Astrocyte (in vitro differentiated cells and primary cell): ENCODE measurements around the gene OR10H5. TPM values are rescaled to one million over a fixed set of nuclear protein-coding genes. Genes with fewer than 3 reads are reported as not detected.
"Not testable (repeated sequence)": the region's sequence is repeated elsewhere in the genome, so short reads cannot be mapped to it uniquely, and the experiment has no call there.

Experiments used
- DNase-seq: peaks from one replicate; pipeline ENCODE4 v3.0.0-alpha.2; 2010; ENCODE audit warnings: low read depth
- FAIRE-seq: peaks from 2 replicates; lab custom pipeline; 2011; peaks lifted over from hg19 to GRCh38; lab: Jason Lieb, UNC
- H2AFZ ChIP-seq: 2 replicates; pipeline ENCODE4 v1.6.0; 2012; ENCODE audit warnings: low read depth, low read length, inconsistent platforms
- H3K27ac ChIP-seq: 2 replicates; pipeline ENCODE4 v1.5.1; 2011; ENCODE audit warnings: low read depth, low read length, inconsistent platforms
- H3K27me3 ChIP-seq: 2 replicates; pipeline ENCODE4 v1.6.0; 2011; ENCODE audit warnings: low read length, inconsistent platforms; ENCODE audit not compliant: insufficient read depth
- H3K36me3 ChIP-seq: 2 replicates; pipeline ENCODE4 v1.5.1; 2011; ENCODE audit warnings: low read length, inconsistent platforms; ENCODE audit not compliant: insufficient read depth
- H3K4me1 ChIP-seq: 2 replicates; pipeline ENCODE4 v1.5.1; 2011; ENCODE audit warnings: low read length, inconsistent platforms; ENCODE audit not compliant: insufficient read depth
- H3K4me2 ChIP-seq: 2 replicates; pipeline ENCODE4 v1.6.0; 2012; ENCODE audit warnings: low read length, inconsistent platforms
- H3K4me3 ChIP-seq: 2 replicates; pipeline ENCODE4 v1.5.1; 2011; ENCODE audit warnings: low read depth, mild to moderate bottlenecking, low read length, inconsistent platforms; ENCODE audit not compliant: insufficient read depth
- H3K79me2 ChIP-seq: 2 replicates; pipeline ENCODE4 v1.6.0; 2012; ENCODE audit warnings: mild to moderate bottlenecking, low read length, inconsistent platforms; ENCODE audit not compliant: insufficient read depth
- H3K9ac ChIP-seq: 2 replicates; pipeline ENCODE4 v1.6.0; 2012; ENCODE audit warnings: mild to moderate bottlenecking, low read length, inconsistent platforms
- H3K9me3 ChIP-seq: 2 replicates; pipeline ENCODE4 v1.5.1; 2012; ENCODE audit warnings: low read depth, mild to moderate bottlenecking, low read length, inconsistent platforms; ENCODE audit not compliant: insufficient read depth
- H4K20me1 ChIP-seq: 2 replicates; pipeline ENCODE4 v1.6.0; 2012; ENCODE audit warnings: low read length, inconsistent platforms; ENCODE audit not compliant: insufficient read depth
- H3K27ac Mint-ChIP-seq: one replicate; pipeline ENCODE4 v1.8.0; 2021; ENCODE audit warnings: mild to moderate bottlenecking, mixed read lengths; ENCODE audit not compliant: unreplicated experiment
- H3K27me3 Mint-ChIP-seq: one replicate; pipeline ENCODE4 v1.8.0; 2021; ENCODE audit warnings: low read depth, mixed read lengths; ENCODE audit not compliant: unreplicated experiment
- H3K36me3 Mint-ChIP-seq: one replicate; pipeline ENCODE4 v1.8.0; 2021; ENCODE audit warnings: low read depth, mixed read lengths; ENCODE audit not compliant: unreplicated experiment
- H3K4me1 Mint-ChIP-seq: one replicate; pipeline ENCODE4 v1.8.0; 2021; ENCODE audit warnings: low read depth, mixed read lengths; ENCODE audit not compliant: unreplicated experiment
- H3K4me3 Mint-ChIP-seq: one replicate; pipeline ENCODE4 v1.8.0; 2021; ENCODE audit warnings: mild to moderate bottlenecking, moderate library complexity, mixed read lengths; ENCODE audit not compliant: unreplicated experiment
- H3K9me3 Mint-ChIP-seq: one replicate; pipeline ENCODE4 v1.8.0; 2021; ENCODE audit warnings: mild to moderate bottlenecking, mixed read lengths; ENCODE audit not compliant: unreplicated experiment
- CTCF ChIP-seq: IDR thresholded peaks from 2 replicates; pipeline ENCODE4 v1.5.1; 2011; ENCODE audit warnings: low read depth, mild to moderate bottlenecking, inconsistent platforms, low read length, moderate library complexity; ENCODE audit not compliant: insufficient read depth
- EZH2 ChIP-seq: IDR thresholded peaks from 2 replicates; pipeline ENCODE4 v1.6.1; 2012; ENCODE audit warnings: mild to moderate bottlenecking, low read length, inconsistent platforms; ENCODE audit not compliant: insufficient read depth
- total RNA-seq: library from RNA; stranded (reverse); gene quantifications from 2 replicates; pipeline ENCODE4 v1.2.1, GENCODE V29; 2021

OR10H5 gene
- total RNA-seq, 1 donor from 2014 or later = not detected

- no peaks in the 10 kb centered on the region for H3K79me2 ChIP-seq
- no peak overlapping the region for H3K4me3 Mint-ChIP-seq
- no peaks in the 10 kb centered on the region for H3K4me1 ChIP-seq
- H3K27ac Mint-ChIP-seq = no peak overlapping the region
- H3K9ac ChIP-seq = no peak overlapping the region
- no peak overlapping the region for H3K27ac ChIP-seq
- H4K20me1 ChIP-seq = no peaks in the 10 kb centered on the region
- peaks cover 3% of the 10 kb centered on the region for H3K9me3 ChIP-seq
- H3K27me3 Mint-ChIP-seq = no peaks in the 10 kb centered on the region
- no peak overlapping the region for H2AFZ ChIP-seq
- TF ChIP-seq EZH2 (no peak), CTCF (no peak)
- H3K4me1 Mint-ChIP-seq = no peaks in the 10 kb centered on the region
- no peak overlapping the region for H3K4me2 ChIP-seq
- peaks cover 1% of the 10 kb centered on the region for H3K36me3 Mint-ChIP-seq
- no peak overlapping the region for H3K4me3 ChIP-seq
- no peaks in the 10 kb centered on the region for H3K27me3 ChIP-seq
- no peaks in the 10 kb centered on the region for H3K36me3 ChIP-seq
- FAIRE-seq (no peak), DNase-seq (no peak)
- peaks cover 14% of the 10 kb centered on the region for H3K9me3 Mint-ChIP-seq
These were observed 5.8 kb upstream of the OR10H5 start for GRCh38 chr19:15781661-15782060.

- no peak overlapping the region for H3K4me2 ChIP-seq
- H2AFZ ChIP-seq = no peak overlapping the region
- Mint-ChIP-seq H3K27me3 (no peaks in the 10 kb centered on the region), H3K4me3 (no peak overlapping the region), H3K4me1 (no peaks in the 10 kb centered on the region), H3K36me3 (peaks cover 1% of the 10 kb centered on the region), H3K9me3 (peaks cover 10% of the 10 kb centered on the region), H3K27ac (no peak overlapping the region)
- no peaks in the 10 kb centered on the region for H3K4me1 ChIP-seq
- no peak overlapping the region for H3K27ac ChIP-seq
- no peaks in the 10 kb centered on the region for H3K36me3 ChIP-seq
- no peaks in the 10 kb centered on the region for H3K79me2 ChIP-seq
- FAIRE-seq (no peak), DNase-seq (no peak)
- H3K4me3 ChIP-seq = no peak overlapping the region
- H4K20me1 ChIP-seq = no peaks in the 10 kb centered on the region
- H3K9me3 ChIP-seq = peaks cover 3% of the 10 kb centered on the region
- H3K27me3 ChIP-seq = no peaks in the 10 kb centered on the region
- no peak overlapping the region for H3K9ac ChIP-seq
- no peak for TF ChIP-seq EZH2
- TF ChIP-seq CTCF = no peak
These were observed 5.2 kb upstream of the OR10H5 start for GRCh38 chr19:15782211-15782610.

GRCh38 chr19:15782896-15783295, 4.6 kb upstream of the OR10H5 start:
- H3K9ac ChIP-seq, H3K4me1 ChIP-seq, H3K79me2 ChIP-seq, H3K27ac Mint-ChIP-seq, H3K9me3 ChIP-seq, H3K27me3 ChIP-seq, H3K4me2 ChIP-seq, H2AFZ ChIP-seq, H3K27ac ChIP-seq, H3K27me3 Mint-ChIP-seq, H3K36me3 ChIP-seq, FAIRE-seq, H3K36me3 Mint-ChIP-seq, H3K4me3 Mint-ChIP-seq, DNase-seq, H3K4me3 ChIP-seq, H4K20me1 ChIP-seq, H3K4me1 Mint-ChIP-seq: not testable (repeated sequence)
- peaks cover 13% of the 10 kb centered on the region for H3K9me3 Mint-ChIP-seq
